Measurements from ENCODE around the gene ADCY9.

Gene ADCY9

DNA sequence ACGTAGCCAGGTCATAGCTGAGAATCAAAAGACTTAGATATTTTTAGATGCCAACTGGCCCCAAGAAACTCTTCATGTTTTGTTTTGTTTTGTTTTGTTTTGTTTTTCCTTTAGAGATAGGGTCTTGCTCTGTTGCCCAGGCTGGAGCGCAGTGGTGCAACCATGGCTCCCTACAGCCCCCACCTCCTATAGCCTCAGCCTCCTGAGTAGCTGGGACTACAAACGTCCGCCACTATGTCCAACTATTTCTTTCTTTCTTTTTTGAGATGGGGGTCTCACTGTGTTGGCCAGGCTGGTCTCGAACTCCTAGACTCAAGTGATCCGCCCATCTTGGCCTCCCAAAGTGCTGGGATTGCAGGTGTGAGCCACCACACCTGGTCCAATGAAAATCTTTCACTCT is 107.1 kb downstream of the ADCY9 start:
- no peak overlapping the region for H3K4me3 ChIP-seq (ENCODE audit: low read depth, low read length)
- TF ChIP-seq, protein P1, sequence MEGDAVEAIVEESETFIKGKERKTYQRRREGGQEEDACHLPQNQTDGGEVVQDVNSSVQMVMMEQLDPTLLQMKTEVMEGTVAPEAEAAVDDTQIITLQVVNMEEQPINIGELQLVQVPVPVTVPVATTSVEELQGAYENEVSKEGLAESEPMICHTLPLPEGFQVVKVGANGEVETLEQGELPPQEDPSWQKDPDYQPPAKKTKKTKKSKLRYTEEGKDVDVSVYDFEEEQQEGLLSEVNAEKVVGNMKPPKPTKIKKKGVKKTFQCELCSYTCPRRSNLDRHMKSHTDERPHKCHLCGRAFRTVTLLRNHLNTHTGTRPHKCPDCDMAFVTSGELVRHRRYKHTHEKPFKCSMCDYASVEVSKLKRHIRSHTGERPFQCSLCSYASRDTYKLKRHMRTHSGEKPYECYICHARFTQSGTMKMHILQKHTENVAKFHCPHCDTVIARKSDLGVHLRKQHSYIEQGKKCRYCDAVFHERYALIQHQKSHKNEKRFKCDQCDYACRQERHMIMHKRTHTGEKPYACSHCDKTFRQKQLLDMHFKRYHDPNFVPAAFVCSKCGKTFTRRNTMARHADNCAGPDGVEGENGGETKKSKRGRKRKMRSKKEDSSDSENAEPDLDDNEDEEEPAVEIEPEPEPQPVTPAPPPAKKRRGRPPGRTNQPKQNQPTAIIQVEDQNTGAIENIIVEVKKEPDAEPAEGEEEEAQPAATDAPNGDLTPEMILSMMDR (IDR thresholded peaks at IDR 0.05; ENCODE audit: insufficient read depth, low read length, missing control alignments): no peak
- DNase-seq (ENCODE audit: low read depth, low spot score): no peak
- POLR2A ChIA-PET: no interaction called here
- CTCF ChIA-PET: no interaction called here

DNA sequence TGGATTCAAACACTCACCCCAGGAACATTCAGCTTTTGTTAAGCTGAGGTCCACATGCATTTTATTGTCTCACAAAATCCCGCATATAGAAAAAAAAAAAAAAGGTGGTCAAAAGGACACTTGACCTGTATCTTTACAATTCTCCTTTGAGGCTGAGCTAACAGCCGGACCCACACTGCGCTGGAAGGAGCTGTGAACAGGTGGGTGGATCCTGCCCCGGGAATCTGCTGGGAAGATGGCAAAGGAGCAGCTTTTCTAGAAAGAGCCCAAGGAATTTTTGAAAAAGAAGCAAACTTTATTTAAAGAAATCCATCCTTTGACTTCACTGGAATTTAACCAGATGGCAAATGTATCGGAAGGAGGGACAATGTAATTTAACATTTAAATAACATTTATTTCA is 108.1 kb downstream of the ADCY9 start:
- no peak overlapping the region for H3K4me3 ChIP-seq (ENCODE audit: low read depth, low read length)
- POLR2A ChIA-PET: no interaction called here
- DNase-seq (ENCODE audit: low read depth, low spot score): no peak
- TF ChIP-seq, protein P1 (IDR thresholded peaks at IDR 0.05; ENCODE audit: insufficient read depth, low read length, missing control alignments): no peak
- CTCF ChIA-PET: no interaction called here

DNA sequence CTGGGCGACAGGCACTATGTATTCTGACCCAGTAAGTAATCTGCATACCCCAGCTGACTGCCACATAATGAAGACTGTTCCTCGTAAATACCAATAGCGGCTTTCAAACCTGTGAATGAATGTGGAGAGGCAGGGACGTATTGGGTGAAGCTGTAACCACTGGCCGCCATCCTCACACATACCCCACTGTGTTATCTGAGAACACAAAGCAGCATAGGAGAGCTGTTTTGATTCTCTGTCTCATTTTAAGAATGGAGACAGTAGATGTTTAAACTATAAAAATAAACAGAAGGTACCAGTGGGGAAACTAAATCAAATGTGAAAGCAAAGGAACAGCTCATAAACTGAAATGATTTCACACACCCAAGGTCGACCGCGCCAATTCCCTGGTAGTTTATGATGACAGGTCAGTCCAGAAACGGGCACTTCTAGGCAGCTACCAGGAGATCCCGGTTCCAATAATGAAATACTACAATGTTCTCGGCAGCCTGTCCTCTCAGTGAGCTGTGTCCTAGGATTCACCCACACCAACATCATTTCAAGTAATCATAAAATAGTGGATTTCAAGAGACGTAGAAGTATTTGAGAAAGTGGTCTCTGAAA is 109.7 kb downstream of the ADCY9 start:
- no peak for DNase-seq (ENCODE audit: low read depth, low spot score)
- TF ChIP-seq, protein P1 (IDR thresholded peaks at IDR 0.05; ENCODE audit: insufficient read depth, low read length, missing control alignments): no peak
- ChIA-PET CTCF (interaction anchor here (0.9 to 1.5 kb wide), 3 partner anchors 11 to 248 kb away, joined by 3 read pairs; no protein-coding TSS in a partner anchor), POLR2A (no interaction called here)
- H3K4me3 ChIP-seq (ENCODE audit: low read depth, low read length): no peak overlapping the region

DNA sequence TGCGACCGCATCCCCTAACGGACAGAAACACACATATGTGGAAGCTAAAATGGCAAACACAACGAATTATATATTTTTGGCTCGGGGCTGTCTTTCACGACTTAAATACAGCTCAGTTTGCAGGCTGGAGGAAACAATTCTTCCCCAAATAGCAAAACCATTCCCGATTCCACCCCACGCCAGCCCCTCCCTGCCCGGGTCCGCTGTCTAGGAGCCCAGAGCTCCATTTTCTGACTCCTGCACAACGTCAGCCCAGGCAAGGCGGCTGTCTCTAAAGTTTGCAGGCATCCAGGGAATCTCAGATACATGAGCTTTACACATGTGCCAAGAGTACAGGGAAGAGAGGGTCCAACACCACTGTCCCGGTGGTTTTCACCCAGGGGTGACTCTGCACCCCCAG is 110.5 kb downstream of the ADCY9 start:
- ChIA-PET POLR2A (no interaction called here), CTCF (interaction anchor here (1.4 to 1.5 kb wide), 2 partner anchors 23 to 66 kb away, joined by 3 read pairs; no protein-coding TSS in a partner anchor)
- TF ChIP-seq, protein P1 (IDR thresholded peaks at IDR 0.05; ENCODE audit: insufficient read depth, low read length, missing control alignments): no peak
- no peak overlapping the region for H3K4me3 ChIP-seq (ENCODE audit: low read depth, low read length)
- DNase-seq (ENCODE audit: low read depth, low spot score): no peak

DNA sequence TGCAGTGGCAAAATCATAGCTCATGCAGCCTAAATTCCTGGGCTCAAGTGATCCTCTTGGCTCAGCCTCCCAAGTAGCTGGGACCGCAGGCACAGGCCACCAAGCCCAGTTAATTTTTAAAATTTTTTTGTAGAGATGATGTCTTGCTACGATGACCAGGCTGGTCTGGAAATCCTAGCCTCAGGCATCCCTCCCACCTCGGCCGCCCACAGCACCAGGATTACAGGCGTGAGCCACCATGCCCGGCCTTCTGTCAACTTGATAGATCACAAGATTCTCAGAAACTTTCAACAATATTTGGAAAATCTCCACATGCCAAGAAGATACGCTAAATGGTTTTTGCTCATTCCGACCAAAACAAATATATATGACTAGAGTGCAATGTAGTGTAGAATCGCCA is 111.0 kb downstream of the ADCY9 start:
- ChIA-PET CTCF (interaction anchor here (1.4 kb wide), 1 partner anchor 66 kb away, joined by 3 read pairs; no protein-coding TSS in a partner anchor), POLR2A (no interaction called here)
- no peak overlapping the region for H3K4me3 ChIP-seq (ENCODE audit: low read depth, low read length)
- no peak for DNase-seq (ENCODE audit: low read depth, low spot score)
- TF ChIP-seq, protein P1 (IDR thresholded peaks at IDR 0.05; ENCODE audit: insufficient read depth, low read length, missing control alignments): no peak

DNA sequence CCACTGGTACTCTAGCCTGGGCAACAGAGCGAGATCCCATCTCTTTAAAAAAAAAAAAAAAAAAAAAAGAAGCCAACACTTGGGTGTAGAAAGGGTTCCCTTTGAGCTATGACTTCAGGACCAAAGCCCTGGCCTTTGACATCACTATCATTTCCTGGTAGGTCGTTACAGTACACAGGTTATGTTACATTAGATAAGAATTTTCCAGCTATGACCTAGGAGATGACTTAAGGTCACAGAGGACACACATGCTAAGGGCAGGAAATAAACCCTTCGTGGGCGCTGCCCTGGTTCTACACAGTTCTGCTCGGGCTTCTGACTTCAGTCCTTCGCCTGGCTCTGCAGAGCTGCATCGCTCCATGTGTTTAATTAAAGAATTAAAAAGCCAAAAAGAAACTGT is 112.0 kb downstream of the ADCY9 start:
- CTCF ChIA-PET: interaction anchor here (0.8 to 1.4 kb wide), 2 partner anchors 65 to 196 kb away, joined by 3 read pairs; no protein-coding TSS in a partner anchor
- TF ChIP-seq, protein P1 (IDR thresholded peaks at IDR 0.05; ENCODE audit: insufficient read depth, low read length, missing control alignments): no peak
- POLR2A ChIA-PET: no interaction called here
- no peak overlapping the region for H3K4me3 ChIP-seq (ENCODE audit: low read depth, low read length)
- no peak for DNase-seq (ENCODE audit: low read depth, low spot score)
